Stimulated activated CD4-positive, alpha-beta T cell treated with anti-CD3 and anti-CD28 coated beads, Interleukin-1b, Interleukin-23, amount 100 ng/mL, for 4 hours (primary cell): Measurements from ENCODE around the gene RPS6KA4.
"Not testable (repeated sequence)": the region's sequence is repeated elsewhere in the genome, so short reads cannot be mapped to it uniquely, and the experiment has no call there.

Source experiments
- DNase-seq, 2 donors: peaks; one replicate each; pipeline ENCODE4 v3.0.0-alpha.2; 2020; ENCODE audit warnings: low read depth in 2 of 2

The RPS6KA4 gene

DNA sequence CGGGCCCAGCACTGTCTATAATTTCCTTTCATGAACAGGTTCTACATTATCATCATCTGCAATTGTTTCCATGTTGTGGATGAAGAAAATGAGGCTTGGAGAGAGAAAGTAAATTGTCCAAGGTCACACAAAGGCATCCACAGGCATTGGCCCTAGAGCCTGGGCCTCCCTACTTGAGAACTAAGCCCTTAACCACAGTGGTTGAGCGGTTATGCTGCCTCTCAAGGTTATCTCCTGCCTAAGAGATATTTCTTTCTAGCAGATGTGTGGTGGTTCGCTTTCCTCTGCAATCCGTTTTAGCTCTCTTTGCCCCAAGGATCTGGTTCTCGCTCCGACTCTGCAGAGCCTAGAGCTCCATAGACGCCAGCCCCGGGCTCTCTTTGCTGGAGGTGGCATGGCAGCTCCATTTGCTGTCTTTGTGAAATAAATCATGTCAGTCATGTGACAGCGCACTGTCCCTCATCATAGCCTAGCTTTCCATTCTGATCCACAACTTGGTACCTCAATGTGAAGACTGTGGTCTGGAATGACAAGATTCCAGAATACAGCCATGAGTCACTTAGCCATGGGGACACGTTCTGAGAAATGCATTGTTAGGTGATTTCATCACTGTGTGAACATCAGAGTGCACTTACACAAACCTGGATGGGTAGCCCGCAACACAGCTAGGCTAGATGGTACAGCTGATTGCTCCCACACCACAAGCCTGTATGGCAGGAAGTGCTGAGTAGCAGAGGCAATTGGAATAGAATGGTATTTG is 27.2 kb downstream of the RPS6KA4 start:
- DNase-seq = no peak

DNA sequence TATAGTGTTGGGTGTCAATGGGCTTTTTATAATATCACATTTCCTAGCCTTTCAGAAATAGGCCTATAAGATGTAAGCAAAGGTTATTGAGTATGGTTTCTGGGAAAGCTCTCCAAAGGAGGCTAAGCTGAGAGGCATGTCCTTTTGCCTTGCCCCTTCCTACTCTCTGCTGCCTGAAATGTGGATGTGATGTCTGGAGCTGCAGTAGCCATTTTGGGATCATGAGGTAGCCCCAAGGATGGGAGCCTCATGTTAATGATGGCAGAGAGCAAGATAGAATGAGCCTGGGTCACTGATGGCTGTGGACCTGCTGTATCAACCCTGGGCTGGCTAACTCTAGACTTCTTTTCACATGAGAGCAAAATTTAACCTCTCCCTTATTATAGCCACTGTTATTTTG is 29.0 kb downstream of the RPS6KA4 start:
- DNase-seq = no peak

DNA sequence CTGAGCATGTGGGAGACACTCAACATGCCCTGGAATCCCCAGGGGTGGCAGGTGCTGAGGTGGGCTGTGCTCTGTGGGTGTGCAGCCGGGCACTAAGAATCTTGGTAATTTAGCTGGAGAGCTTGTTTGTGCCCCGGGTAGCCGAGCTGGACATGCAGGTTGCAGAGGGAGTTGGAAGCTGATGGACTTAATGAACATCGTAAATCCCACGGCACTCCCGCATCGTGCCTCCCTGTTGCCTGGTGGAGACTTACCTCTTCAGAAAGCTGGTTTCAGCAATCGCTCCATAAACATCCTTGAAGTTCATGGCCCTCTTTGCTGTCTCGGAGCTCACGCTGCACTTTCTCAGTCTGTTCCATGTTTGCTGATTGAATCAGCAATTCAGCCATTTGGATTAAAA is 29.9 kb downstream of the RPS6KA4 start:
- DNase-seq = no peak

DNA sequence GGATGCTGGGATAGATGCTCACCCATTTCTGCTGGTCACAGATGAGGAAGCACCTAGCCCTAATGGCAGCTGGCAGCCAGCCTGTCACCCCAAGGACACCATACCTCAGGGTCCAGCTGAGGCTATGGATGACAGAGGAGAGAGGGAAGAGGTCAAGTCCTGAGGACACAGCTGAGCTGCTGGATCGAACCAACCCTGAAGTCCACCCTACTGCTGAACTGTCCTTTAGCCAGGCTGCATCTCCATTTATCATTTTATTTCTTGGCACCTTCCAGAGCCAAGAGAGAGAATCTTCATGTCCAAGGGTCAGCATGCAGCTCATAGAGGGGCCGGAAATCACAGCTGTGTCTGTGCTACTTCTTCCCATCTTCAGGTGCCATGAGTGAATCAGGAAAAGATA is 30.9 kb downstream of the RPS6KA4 start:
- no peak for DNase-seq

DNA sequence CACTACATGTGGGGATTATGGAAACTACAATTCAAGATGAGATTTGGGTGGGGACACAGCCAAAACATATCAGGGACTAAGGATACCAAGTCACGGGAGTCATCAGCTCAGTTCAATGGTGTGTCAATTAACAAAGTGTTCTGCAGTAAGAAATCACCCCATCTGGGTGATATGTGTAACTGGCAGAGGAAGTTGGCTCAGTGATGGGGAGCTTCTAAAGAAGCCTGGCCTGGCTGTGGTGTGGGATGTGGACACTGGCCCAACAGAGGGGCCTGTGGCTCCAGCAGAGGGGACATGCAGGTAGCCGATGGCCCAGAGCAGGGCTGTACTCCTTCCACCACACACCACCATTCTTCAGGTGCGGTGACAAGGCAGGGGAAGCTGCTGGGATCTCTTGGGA is 31.6 kb downstream of the RPS6KA4 start:
- DNase-seq = no peak

DNA sequence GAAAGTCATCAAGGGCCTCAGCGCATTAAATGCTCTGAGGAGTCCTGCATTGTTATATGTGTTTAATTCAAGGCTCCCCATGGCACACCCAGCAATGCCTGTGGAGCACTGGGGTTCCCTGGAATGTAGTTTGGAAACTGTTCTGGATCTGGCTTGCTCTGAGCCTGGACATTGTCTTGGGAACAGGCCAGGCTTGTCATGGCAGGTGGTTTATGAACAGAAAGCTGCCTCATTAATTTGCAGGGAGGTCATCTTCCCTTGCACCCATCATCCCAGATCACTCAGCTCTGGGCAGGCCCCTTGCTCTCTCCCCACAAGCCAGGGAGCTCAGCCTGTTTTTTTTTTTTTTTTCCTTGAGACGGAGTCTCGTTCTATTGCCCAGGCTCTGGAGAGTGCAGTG is 32.9 kb downstream of the RPS6KA4 start:
- DNase-seq = no peak

DNA sequence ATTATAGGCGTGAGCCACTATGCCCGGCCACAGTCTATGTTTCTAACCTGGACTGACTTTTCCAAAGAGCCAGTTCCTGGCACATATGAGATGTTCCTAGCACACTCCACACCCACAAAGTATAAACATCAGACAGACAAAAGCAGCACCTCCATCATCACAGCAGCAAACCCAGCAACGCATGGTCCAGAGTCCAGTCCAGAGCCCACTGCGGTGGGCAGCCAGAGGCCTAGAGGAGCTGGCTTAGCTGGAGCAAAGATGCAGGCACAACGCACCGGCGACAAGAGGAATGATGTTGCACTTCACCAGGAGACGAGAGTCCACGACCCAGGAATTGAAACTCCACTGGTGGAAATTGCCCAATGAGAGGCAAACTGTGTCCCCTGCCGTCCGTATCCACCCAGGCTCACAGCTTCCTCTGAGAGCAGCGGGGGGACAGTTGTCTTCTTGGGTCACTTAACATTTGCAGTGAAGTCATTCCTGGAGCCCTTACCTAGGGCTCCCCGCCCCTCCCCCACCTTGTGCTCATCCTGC is 36.6 kb downstream of the RPS6KA4 start:
- DNase-seq = no peak

DNA sequence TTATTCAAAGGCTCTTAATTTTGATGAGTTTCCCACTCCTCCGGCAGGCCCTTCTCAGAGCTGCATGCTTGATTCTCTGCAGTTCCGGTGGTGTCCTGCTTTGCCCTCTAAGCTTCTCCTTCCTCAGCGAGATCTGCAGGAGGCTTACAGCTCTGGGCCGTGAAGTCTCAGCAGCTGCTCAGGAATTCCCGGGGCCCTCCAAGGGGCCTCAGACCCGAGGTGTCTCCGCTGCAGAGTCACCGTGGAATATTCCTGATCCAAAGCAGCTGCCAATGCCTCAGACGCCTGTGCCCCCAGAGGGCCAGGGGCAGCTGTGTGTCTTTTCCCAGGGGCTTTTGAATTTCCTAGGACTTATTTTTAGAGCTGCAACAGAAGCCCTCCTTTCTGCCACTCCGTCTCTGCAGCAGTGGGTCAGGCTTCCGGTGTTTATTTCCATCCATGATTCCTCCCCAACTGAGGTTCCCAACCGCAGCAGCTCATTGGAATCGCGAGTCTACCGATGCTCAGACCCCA is 37.2 kb downstream of the RPS6KA4 start:
- DNase-seq = no peak

DNA sequence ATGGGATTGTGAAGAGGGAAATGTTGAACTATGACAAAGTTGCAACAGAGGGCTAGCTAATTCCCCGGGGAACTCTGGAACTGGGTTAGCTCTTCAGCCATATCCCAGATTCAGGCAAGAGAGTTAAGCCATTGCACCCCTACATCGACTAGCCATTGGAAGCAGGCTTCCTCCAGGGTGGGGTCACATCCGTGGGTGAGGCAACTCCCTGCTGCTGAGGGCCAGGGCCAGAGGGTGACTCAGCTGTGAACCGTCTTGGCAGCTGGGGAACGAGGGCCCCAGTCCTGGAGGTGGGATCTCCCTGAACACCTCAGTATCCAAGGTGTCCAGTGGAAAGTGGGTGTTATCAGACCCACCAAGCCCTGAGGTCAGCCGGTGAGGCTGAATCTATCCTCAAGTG is 41.1 kb downstream of the RPS6KA4 start:
- no peak for DNase-seq

DNA sequence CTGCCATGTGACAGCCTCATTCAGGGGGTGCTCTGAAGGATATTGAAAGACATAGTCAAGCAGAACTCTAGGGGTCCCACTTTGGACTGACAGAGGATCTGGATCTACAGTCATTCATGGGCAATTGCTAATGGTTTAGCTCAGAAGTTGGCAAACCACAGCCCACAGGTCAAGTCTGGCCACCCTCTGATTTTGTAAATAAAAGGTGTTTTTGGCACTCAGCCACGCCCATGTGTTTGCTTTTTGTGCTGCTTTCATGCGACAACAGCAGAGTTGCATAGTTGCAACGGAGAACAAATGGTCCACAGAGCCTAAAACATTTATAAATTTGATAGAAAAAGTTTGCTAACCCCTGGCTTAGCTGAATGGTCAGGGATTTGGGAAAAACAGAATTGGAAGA is 41.7 kb downstream of the RPS6KA4 start:
- DNase-seq = no peak

DNA sequence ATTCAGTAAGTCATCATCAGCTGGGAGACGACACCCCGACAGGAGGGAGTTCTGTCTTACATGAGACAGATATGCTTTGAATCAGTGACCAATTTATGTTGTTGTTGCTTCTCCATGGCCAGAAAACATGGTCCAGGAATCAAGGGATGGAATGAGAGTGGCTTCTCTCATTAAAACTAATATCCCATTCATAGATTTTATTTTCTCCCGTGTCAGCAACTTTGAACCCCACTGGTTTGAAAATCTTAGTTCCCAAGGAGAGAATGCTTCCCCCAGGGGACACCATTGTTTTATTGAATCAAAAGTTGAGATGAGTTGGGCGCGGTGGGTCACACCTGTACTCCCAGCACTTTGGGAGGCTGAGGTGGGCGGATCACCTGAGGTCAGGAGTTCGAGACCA is 42.8 kb downstream of the RPS6KA4 start:
- no peak for DNase-seq

DNA sequence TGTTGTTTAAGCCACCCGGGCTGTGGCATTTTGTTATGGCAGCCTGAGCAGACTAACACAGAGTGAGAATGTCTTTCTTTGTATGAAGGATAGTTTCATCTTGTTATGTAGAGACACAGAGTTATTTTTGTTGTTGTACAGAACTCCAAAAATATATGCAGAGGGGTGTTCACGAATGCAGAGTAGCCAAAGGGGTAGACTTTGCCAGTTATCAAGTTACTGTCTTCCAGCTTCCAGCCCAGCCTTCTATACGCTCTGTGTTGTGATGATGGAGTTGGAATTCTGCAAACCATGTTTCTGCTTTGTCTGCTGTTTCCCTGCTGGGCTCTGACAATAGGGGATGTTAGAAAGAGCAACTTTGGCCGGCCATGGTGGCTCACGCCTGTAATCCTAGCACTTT is 44.1 kb downstream of the RPS6KA4 start:
- no peak for DNase-seq

DNA sequence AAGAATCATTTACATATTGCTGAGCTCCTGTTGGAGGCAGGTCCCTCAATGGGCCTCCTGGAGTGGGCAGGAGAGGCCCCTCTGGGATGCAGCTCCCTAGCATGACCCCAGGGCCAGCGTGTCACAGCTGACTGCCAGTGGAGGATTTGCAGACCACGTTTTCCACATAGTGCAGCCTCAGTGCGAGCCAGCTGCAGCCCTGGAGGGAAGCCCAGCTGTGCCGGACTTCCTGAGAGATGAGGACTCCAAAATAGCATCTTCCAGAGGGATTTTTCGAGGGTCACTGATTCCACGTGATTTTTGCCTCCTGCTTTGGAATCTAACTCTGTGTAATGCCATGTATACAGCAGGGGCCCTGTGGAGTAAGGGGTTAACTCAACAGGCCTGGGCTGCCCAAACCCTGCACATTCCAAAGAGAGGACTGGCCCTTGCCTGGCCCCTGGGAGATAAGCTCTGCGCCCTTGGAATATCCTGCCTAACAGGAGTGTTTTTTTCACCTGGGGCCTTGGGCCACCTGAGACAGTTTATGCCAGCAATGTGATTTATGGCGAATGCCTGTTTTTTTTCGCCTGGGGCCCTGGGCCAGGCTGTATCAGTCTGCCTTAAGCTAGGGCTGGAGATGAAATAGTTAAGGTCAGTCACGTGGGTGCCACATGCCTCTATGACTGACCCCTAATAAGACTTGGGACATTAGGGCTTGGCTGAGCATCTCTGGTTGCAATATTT is 47.4 kb downstream of the RPS6KA4 start:
- no peak for DNase-seq

DNA sequence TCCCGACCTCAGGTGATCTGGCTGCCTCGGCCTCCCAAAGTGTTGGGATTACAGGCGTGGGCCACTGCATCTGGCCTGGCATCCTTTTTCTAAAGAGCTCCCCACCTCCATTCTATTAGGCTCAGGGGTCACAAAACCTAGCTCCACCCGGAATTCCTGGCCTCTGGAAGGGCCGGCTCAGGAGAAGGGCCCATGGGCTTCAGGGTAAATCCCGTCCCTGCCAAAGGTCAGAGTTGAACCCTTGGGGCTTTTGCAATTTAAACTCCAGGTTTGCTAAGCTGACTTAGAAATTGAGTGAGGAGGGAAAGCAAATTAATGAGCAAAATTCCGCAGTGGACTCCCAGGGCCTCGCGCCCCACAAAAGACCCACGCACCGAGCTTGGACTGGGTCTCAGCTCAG is 48.3 kb downstream of the RPS6KA4 start:
- no peak for DNase-seq

DNA sequence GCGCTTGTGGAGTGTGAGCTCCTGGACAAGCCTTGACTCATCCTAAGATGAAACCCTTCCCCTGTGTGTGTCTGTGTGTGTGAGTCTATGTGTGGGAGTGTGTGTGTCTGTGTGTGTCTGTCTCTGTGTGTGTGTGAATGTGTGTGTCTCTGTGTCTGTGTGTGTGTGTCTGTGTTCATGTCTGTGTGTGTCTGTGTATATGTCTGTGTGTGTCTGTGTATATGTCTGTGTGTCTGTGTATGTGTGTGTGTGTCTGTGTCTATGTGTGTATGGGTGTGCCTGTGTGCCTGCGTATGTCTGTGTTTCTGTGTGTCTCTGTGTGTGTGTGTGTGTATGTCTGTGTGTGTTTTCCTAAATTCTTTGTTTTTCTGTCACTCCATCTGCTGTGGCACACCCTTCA is 48.7 kb downstream of the RPS6KA4 start:
- no peak for DNase-seq

DNA sequence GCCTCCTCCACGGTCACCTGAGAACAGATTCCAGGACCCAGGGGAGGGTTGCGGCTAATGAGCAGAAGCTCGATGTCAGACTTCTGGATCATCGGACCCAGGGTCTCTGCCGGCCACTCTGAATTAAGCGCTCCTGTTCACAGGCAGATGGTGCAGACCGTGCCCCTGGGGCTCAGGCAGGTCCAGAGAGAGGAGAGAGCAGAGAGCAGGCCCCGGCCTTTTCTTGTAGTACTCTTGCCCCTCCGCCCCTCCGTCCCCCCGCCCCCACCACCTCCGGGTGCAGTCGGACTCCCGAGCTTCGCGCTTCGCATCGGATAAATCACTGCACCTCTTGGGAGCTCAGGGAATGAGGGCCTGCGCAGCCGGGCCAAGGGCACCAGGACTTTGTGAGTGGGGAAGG is 50.3 kb downstream of the RPS6KA4 start:
- DNase-seq = no peak

DNA sequence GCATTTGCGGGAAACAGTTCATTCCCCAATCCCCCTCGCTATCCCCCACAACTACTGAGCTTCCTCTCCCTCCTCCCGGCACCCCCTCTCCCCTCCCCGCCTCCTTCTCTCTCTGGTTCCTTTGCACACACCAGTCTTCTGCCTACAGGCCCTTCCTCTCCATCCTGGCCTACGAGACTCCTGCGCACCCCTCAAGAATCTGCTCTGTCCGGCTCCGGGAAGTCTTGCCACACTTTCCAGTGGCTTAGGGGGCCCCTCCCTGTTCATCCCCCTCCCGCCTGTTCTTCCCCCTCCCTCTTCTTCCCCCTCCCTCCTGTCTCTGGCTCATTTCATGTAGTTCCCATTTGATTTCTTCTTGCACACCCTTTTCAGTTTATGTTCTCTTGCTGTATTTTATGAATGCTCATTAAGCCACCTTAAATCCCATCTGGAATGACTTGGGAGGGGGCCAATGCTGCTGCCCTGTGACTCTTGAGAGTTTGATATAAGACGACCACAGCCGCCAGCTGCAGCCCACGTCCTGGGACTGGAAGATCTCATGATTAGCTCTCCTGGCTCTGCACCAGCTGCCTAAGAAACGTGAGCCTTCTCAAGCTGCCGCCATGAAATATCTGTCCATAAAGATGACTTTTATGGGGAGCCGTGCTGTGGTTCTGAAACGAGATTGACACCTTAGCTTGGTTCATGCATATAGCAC is 50.9 kb downstream of the RPS6KA4 start:
- DNase-seq = no peak

DNA sequence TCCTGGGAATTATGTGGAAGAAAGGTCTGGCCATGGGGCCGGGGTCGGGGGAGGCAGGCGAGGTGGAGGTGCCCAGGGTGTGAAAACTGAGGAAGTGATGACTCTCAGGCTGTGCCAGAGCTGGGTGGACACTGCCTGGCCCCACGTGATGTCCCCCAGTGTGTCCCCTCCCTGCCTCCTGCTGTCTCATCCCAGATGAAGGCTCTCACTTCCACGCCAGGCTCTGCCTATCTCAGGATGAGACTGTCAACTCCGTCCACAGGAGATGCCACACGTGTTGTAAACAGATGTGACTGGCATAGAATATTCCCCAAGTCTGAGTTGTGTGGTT is 51.4 kb downstream of the RPS6KA4 start:
- no peak for DNase-seq

DNA sequence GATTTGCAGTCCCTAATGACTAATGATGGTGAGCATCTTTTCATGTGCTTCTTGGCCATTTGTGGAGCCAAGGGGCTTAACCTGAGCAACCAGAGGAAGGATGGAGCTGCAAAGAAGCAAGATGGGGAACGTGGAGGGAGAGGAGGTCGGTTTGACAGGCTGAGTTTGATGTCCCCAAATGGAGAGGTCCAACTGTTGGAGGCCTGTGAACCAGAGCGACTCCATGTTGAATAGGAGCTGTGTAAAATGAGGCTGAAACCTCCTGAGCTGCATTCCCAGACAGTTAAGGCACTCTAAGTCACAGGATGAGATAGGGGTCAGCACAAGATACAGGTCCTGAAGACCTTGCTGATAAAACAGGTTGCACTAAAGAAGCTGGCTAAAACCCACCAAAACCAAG is 54.5 kb downstream of the RPS6KA4 start:
- no peak for DNase-seq

DNA sequence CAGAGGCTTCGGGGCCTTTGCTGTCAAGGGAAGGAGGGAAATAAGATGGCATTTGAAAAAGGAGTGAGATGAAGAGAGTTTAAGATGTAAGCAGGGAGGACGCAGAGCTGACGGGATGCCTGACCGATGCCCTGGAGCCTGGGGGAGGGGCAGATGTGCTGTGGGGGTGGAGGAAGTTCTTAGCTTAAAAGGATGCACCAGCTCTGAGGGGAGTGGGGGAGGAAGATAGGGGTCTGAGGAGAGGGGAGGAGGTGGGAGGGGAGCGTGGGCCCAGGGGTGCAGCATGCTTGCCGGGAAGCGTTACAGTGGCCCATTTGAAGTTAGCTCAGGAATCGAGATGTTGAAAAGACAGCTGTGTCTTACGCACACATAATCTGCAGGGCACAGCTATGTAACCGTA is 56.3 kb downstream of the RPS6KA4 start:
- DNase-seq = no peak

DNA sequence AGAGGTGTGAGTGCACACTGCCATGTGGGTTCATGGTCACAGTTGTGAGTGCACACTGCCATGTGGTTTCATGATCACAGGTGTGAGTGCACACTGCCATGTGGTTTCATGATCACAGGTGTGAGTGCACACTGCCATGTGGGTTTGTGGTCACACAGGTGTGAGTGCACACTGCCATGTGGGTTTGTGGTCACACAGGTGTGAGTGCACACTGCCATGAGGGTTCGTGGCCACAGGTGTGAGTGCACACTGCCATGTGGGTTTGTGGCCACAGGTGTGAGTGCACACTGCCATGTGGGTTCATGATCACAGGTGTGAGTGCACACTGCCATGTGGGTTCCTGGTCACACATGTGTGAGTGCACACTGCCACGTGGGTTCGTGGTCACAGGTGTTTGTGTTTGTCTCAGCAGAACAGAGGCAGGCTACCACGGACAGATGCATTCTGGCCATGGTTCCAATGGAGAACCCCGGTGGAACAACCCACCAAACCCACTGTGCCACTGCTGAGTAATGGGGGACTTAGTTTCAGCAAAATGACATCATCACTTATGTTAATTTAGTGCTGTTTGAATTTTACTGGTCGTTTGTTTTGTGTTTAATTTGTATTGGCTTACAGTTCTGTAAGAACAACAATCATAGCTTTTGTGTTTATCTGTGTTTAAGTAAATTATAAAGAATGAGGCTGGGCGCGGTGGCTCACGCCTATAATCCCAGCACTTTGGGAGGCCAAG is 57.2 kb downstream of the RPS6KA4 start:
- DNase-seq = no peak

DNA sequence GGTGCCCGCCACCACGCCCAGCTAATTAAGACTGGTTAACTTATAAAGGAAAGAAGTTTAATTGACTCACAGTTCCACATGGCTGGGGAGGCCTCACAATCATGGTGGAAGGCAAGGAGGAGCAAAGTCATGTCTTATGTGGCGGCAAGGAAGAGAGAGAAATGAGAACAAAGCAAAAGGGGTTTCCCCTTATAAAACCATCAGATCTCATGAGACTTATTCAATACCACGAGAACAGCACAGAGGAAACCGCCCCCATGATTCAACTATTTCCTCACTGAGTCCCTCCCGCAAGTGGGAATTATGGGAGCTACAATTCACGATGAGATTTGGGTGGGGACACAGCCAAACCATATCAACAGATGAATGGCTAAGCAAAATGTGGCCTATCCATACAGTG is 59.3 kb downstream of the RPS6KA4 start:
- DNase-seq = not testable (repeated sequence)
